GM12892 (cell line): Measurements from ENCODE around the gene MYL6B.
"Not testable (repeated sequence)": the region's sequence is repeated elsewhere in the genome, so short reads cannot be mapped to it uniquely, and the experiment has no call there.

Experiments
- POLR2A ChIP-seq: IDR thresholded peaks from 2 replicates; pipeline ENCODE4 v1.6.1; 2011; ENCODE audit warnings: low read depth, low read length, control low read depth
- TAF1 ChIP-seq: IDR thresholded peaks from 2 replicates; pipeline ENCODE4 v1.6.1; 2011; ENCODE audit warnings: low read depth, mild to moderate bottlenecking, control low read depth, low read length, borderline replicate concordance

- not testable (repeated sequence) for TF ChIP-seq TAF1, POLR2A
These were observed 4.2 kb downstream of the MYL6B start for GRCh38 chr12:56156464-56157200.
